ENCODE results near the gene MEST. TPM values are rescaled to one million over a fixed set of nuclear protein-coding genes. Genes with fewer than 3 reads are reported as not detected.

The MEST gene
- total RNA-seq, 1 experiment from 2014 or later, result 44.4 TPM

DNA sequence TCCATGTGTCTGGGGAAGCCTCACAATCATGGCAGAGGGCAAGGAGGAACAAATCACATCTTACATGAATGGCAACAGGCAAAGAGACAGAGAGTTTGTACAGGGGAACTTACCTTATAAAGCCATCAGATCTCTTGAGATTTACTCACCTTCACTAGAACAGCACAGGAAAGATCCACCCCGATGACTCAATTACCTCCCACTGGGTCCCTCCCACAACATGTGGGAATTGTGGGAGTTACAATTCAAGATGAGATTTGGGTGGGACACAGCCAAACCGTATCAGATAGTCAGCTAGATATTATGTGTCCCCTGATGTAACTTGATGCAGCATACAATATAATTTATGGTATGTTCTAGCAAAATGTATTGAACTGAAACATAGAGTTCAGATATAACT is 36.9 kb upstream of the MEST start:
- intact Hi-C loops (cut with micrococcal nuclease; ENCODE audit: unreplicated experiment) (no loop called here), in situ Hi-C loops (cut with HindIII; ENCODE audit: low pct_unique_long_range_greater_than_20kb, low sequenced_read_pairs) (no loop called here)
- H3K4me3 ChIP-seq (ENCODE audit: low read depth in 2 of 2, low read length in 2 of 2), result no peak overlapping the region
- H3K9me3 ChIP-seq (ENCODE audit: control insufficient read depth, insufficient read depth, low read depth, low read length), result no peaks in the 10 kb centered on the region
- H3K27me3 ChIP-seq (ENCODE audit: control insufficient read depth, insufficient read depth, low read length), result no peaks in the 10 kb centered on the region
- ATAC-seq (no peak), DNase-seq (ENCODE audit: low read depth, low spot score) (no peak)
- H3K36me3 ChIP-seq (ENCODE audit: control insufficient read depth, insufficient read depth, low read length), result no peaks in the 10 kb centered on the region
- H3K27ac ChIP-seq (ENCODE audit: low read length), result no peak overlapping the region
- ChIA-PET POLR2A (interaction anchor here (1.2 kb wide), 1 partner anchor 11 kb away, joined by 4 read pairs; no protein-coding TSS in a partner anchor), CTCF (no interaction called here)
- no peaks in the 10 kb centered on the region for H3K4me1 ChIP-seq (ENCODE audit: control insufficient read depth, insufficient read depth, low read length)
- TF ChIP-seq TCF7L2 (IDR thresholded peaks at IDR 0.05; ENCODE audit: low read depth, low read length) (no peak), SIN3A (IDR thresholded peaks at IDR 0.05; ENCODE audit: borderline replicate concordance, insufficient read depth, low read depth, low read length) (no peak), POLR2AphosphoS5 (IDR thresholded peaks at IDR 0.05; ENCODE audit: low read depth, low read length) (no peak)
- TF ChIP-seq, protein P1, sequence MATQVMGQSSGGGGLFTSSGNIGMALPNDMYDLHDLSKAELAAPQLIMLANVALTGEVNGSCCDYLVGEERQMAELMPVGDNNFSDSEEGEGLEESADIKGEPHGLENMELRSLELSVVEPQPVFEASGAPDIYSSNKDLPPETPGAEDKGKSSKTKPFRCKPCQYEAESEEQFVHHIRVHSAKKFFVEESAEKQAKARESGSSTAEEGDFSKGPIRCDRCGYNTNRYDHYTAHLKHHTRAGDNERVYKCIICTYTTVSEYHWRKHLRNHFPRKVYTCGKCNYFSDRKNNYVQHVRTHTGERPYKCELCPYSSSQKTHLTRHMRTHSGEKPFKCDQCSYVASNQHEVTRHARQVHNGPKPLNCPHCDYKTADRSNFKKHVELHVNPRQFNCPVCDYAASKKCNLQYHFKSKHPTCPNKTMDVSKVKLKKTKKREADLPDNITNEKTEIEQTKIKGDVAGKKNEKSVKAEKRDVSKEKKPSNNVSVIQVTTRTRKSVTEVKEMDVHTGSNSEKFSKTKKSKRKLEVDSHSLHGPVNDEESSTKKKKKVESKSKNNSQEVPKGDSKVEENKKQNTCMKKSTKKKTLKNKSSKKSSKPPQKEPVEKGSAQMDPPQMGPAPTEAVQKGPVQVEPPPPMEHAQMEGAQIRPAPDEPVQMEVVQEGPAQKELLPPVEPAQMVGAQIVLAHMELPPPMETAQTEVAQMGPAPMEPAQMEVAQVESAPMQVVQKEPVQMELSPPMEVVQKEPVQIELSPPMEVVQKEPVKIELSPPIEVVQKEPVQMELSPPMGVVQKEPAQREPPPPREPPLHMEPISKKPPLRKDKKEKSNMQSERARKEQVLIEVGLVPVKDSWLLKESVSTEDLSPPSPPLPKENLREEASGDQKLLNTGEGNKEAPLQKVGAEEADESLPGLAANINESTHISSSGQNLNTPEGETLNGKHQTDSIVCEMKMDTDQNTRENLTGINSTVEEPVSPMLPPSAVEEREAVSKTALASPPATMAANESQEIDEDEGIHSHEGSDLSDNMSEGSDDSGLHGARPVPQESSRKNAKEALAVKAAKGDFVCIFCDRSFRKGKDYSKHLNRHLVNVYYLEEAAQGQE (IDR thresholded peaks at IDR 0.05; ENCODE audit: insufficient read depth in 1 of 2, low read depth in 2 of 2, low read length in 1 of 2), result no peak
- BruUV-seq (replicated peaks), result no TSS peak

GRCh38 chr7:130458257-130458656 is 33.6 kb upstream of the MEST start:
- BruUV-seq (replicated peaks), result no TSS peak
- ATAC-seq, result no peak
- no peak for DNase-seq (ENCODE audit: low read depth, low spot score)
- intact Hi-C loops (cut with micrococcal nuclease; ENCODE audit: unreplicated experiment) (no loop called here), in situ Hi-C loops (cut with HindIII; ENCODE audit: low pct_unique_long_range_greater_than_20kb, low sequenced_read_pairs) (no loop called here)
- ChIA-PET POLR2A (interaction anchor here (0.6 kb wide), 1 partner anchor 60 kb away, joined by 4 read pairs; no protein-coding TSS in a partner anchor), CTCF (no interaction called here)
- H3K36me3 ChIP-seq (ENCODE audit: control insufficient read depth, insufficient read depth, low read length), result no peaks in the 10 kb centered on the region
- H3K4me1 ChIP-seq (ENCODE audit: control insufficient read depth, insufficient read depth, low read length), result no peaks in the 10 kb centered on the region
- H3K4me3 ChIP-seq (ENCODE audit: low read depth in 2 of 2, low read length in 2 of 2), result no peak overlapping the region
- TF ChIP-seq TCF7L2 (IDR thresholded peaks at IDR 0.05; ENCODE audit: low read depth, low read length) (no peak), POLR2AphosphoS5 (IDR thresholded peaks at IDR 0.05; ENCODE audit: low read depth, low read length) (no peak), SIN3A (IDR thresholded peaks at IDR 0.05; ENCODE audit: borderline replicate concordance, insufficient read depth, low read depth, low read length) (no peak), CTCF (IDR thresholded peaks at IDR 0.05) (no peak)
- TF ChIP-seq, protein P1 (IDR thresholded peaks at IDR 0.05; ENCODE audit: insufficient read depth in 1 of 2, low read depth in 2 of 2, low read length in 1 of 2), result no peak
- H3K27ac ChIP-seq (ENCODE audit: low read length), result no peak overlapping the region
- no peaks in the 10 kb centered on the region for H3K9me3 ChIP-seq (ENCODE audit: control insufficient read depth, insufficient read depth, low read depth, low read length)
- no peaks in the 10 kb centered on the region; the same call in 1 of the 2 replicates for H3K27me3 ChIP-seq (ENCODE audit: control insufficient read depth, insufficient read depth, low read length)
